Activated CD4-positive, alpha-beta T cell treated with anti-CD3 and anti-CD28 coated beads, Interleukin-2, Interleukin-6, amounts not matched to agents 100 ng/mL and 50 ng/mL, durations not matched to agents 16 hours and 8 hours (primary cell): Measurements from ENCODE around the gene ADAMTS10.
"Not testable (repeated sequence)": the region's sequence is repeated elsewhere in the genome, so short reads cannot be mapped to it uniquely, and the experiment has no call there.

Experiments
- DNase-seq: peaks from one replicate; pipeline ENCODE4 v3.0.0-alpha.2; 2020

ADAMTS10 gene

GRCh38 chr19:8553729-8554128 lies 56.8 kb downstream of the ADAMTS10 start:
- not testable (repeated sequence) for DNase-seq

- peak; percentile 26 for DNase-seq
Observed at GRCh38 chr19:8552810-8553209, 57.7 kb downstream of the ADAMTS10 start.

GRCh38 chr19:8550070-8550469 lies 60.4 kb downstream of the ADAMTS10 start:
- DNase-seq, result no peak

GRCh38 chr19:8545743-8546142 lies 64.8 kb downstream of the ADAMTS10 start:
- DNase-seq, result no peak

GRCh38 chr19:8544168-8544567 lies 66.3 kb downstream of the ADAMTS10 start:
- DNase-seq, result no peak

GRCh38 chr19:8539621-8540149 lies 70.8 kb downstream of the ADAMTS10 start:
- no peak for DNase-seq

GRCh38 chr19:8537099-8537498 lies 73.4 kb downstream of the ADAMTS10 start:
- no peak for DNase-seq

GRCh38 chr19:8536282-8536681 lies 74.2 kb downstream of the ADAMTS10 start:
- no peak for DNase-seq

GRCh38 chr19:8532225-8532624 lies 78.3 kb downstream of the ADAMTS10 start:
- DNase-seq, result no peak

GRCh38 chr19:8531470-8531869 lies 79.0 kb downstream of the ADAMTS10 start:
- no peak for DNase-seq
